ENCODE results near the gene ATP1A2. TPM values are rescaled to one million over a fixed set of nuclear protein-coding genes. Genes with fewer than 3 reads are reported as not detected.
A peak's percentile ranks its signal among the peaks of the same experiment; 100 is the strongest.

ATP1A2 gene
- total RNA-seq, 1 donor from 2014 or later, result 4.5 TPM

GRCh38 chr1:160136121-160136925, 20.8 kb downstream of the ATP1A2 start:
- intact Hi-C loops (cut with DNase I), result no loop called here
- DNase-seq (no peak), ATAC-seq (no peak)
- H3K36me3 ChIP-seq, result no peaks in the 10 kb centered on the region
- no peak overlapping the region for H3K4me3 ChIP-seq
- H3K4me1 ChIP-seq, result no peaks in the 10 kb centered on the region
- no peaks in the 10 kb centered on the region for H3K27me3 ChIP-seq (ENCODE audit: low read depth)
- no peak for TF ChIP-seq CTCF (IDR thresholded peaks at IDR 0.05)
- no peak overlapping the region for H3K27ac ChIP-seq
- no peaks in the 10 kb centered on the region for H3K9me3 ChIP-seq

GRCh38 chr1:160136926-160137200, 21.3 kb downstream of the ATP1A2 start:
- no peak for TF ChIP-seq CTCF (IDR thresholded peaks at IDR 0.05)
- Histone ChIP-seq H3K4me3 (no peak overlapping the region), H3K36me3 (no peaks in the 10 kb centered on the region), H3K27ac (no peak overlapping the region), H3K27me3 (ENCODE audit: low read depth) (no peaks in the 10 kb centered on the region), H3K9me3 (no peaks in the 10 kb centered on the region), H3K4me1 (no peaks in the 10 kb centered on the region)
- intact Hi-C loops (cut with DNase I), result no loop called here
- DNase-seq (no peak), ATAC-seq (no peak)

GRCh38 chr1:160137216-160137862, 21.8 kb downstream of the ATP1A2 start:
- ATAC-seq (no peak), DNase-seq (no peak)
- intact Hi-C loops (cut with DNase I), result no loop called here
- no peaks in the 10 kb centered on the region for H3K27me3 ChIP-seq (ENCODE audit: low read depth)
- H3K4me3 ChIP-seq, result no peak overlapping the region
- no peaks in the 10 kb centered on the region for H3K4me1 ChIP-seq
- no peak overlapping the region for H3K27ac ChIP-seq
- no peaks in the 10 kb centered on the region for H3K36me3 ChIP-seq
- no peak for TF ChIP-seq CTCF (IDR thresholded peaks at IDR 0.05)
- no peaks in the 10 kb centered on the region for H3K9me3 ChIP-seq

- no peak for ATAC-seq
- Histone ChIP-seq H3K27me3 (ENCODE audit: low read depth) (no peaks in the 10 kb centered on the region), H3K36me3 (no peaks in the 10 kb centered on the region), H3K27ac (no peak overlapping the region), H3K9me3 (no peaks in the 10 kb centered on the region), H3K4me3 (no peak overlapping the region), H3K4me1 (no peaks in the 10 kb centered on the region)
- intact Hi-C loops (cut with DNase I), result no loop called here
- TF ChIP-seq CTCF (IDR thresholded peaks at IDR 0.05), result no peak
- DNase-seq, result no peak
These were observed 24.3 kb downstream of the ATP1A2 start for GRCh38 chr1:160139840-160140239.

- peak; percentile 40 to 82 for ATAC-seq
These were observed 28.1 kb downstream of the ATP1A2 start for GRCh38 chr1:160143695-160144094.

More at GRCh38 chr1:160143695-160144094, 28.1 kb downstream of the ATP1A2 start:
- intact Hi-C loops (cut with DNase I), result no loop called here
- no peaks in the 10 kb centered on the region for H3K27me3 ChIP-seq (ENCODE audit: low read depth)
- no peaks in the 10 kb centered on the region for H3K36me3 ChIP-seq
- no peak overlapping the region for H3K4me3 ChIP-seq
- H3K4me1 ChIP-seq, result no peaks in the 10 kb centered on the region
- no peak for DNase-seq
- H3K27ac ChIP-seq, result no peak overlapping the region
- H3K9me3 ChIP-seq, result no peaks in the 10 kb centered on the region
- no peak for TF ChIP-seq CTCF (IDR thresholded peaks at IDR 0.05)

All from lower lobe of right lung (tissue), 2 donors.